SK-N-SH treated with all-trans-retinoic acid at 6 μM for 48 hours (cell line): ENCODE data around the gene UBL3.

ENCODE experiments used
- ATAC-seq: fragments of 200-7000 bp; cut with Tn5 transposase; 3 replicates; pipeline ENCODE4 v1.9.1; 2020; ENCODE audit warnings: mild to moderate bottlenecking, moderate library complexity
- ARNTL ChIP-seq: fragments of 450-650 bp; formaldehyde crosslinking; IDR thresholded peaks from 2 replicates; pipeline ENCODE4 v1.5.0; 2020; ENCODE audit warnings: low read depth, mild to moderate bottlenecking, moderate library complexity, borderline replicate concordance
- CSDC2 ChIP-seq: fragments of 250-450 bp; sonication (Bioruptor Pico); IDR thresholded peaks from 2 replicates; pipeline ENCODE4 v1.5.0; 2020; ENCODE audit warnings: mild to moderate bottlenecking, moderate library complexity
- ESRRG ChIP-seq: fragments of 250-450 bp; sonication (Bioruptor Pico); IDR thresholded peaks from 2 replicates; pipeline ENCODE4 v1.6.1; 2021; ENCODE audit warnings: mild to moderate bottlenecking
- GLIS3 ChIP-seq: fragments of 250-450 bp; sonication (Bioruptor Pico); IDR thresholded peaks from 2 replicates; pipeline ENCODE4 v1.5.0; 2020; ENCODE audit warnings: mild to moderate bottlenecking, moderate library complexity
- ISL1 ChIP-seq: fragments of 250-450 bp; sonication (Bioruptor Pico); IDR thresholded peaks from 2 replicates; pipeline ENCODE4 v2.1.2; 2022; ENCODE audit warnings: mild to moderate bottlenecking, moderate library complexity
- OSR1 ChIP-seq: fragments of 250-450 bp; sonication (Bioruptor Pico); IDR thresholded peaks from 2 replicates; pipeline ENCODE4 v1.8.0; 2022; ENCODE audit warnings: moderate library complexity, mild to moderate bottlenecking, inconsistent platforms
- PATZ1 ChIP-seq: fragments of 250-450 bp; sonication (Bioruptor Pico); IDR thresholded peaks from 2 replicates; pipeline ENCODE4 v1.8.0; 2020; ENCODE audit warnings: mild to moderate bottlenecking, moderate library complexity, borderline replicate concordance
- POU6F1 ChIP-seq: fragments of 250-450 bp; sonication (Bioruptor Pico); IDR thresholded peaks from 2 replicates; pipeline ENCODE4 v1.8.0; 2021; ENCODE audit warnings: low read depth, mild to moderate bottlenecking, moderate library complexity, borderline replicate concordance
- PPARA ChIP-seq: fragments of 250-450 bp; sonication (Bioruptor Pico); IDR thresholded peaks from 2 replicates; pipeline ENCODE4 v1.5.0; 2020; ENCODE audit warnings: mild to moderate bottlenecking, borderline replicate concordance
- RARB ChIP-seq: fragments of 250-450 bp; sonication (Bioruptor Pico); IDR thresholded peaks from 2 replicates; pipeline ENCODE4 v1.8.0; 2021; ENCODE audit warnings: mild to moderate bottlenecking, moderate library complexity
- SNAI2 ChIP-seq: fragments of 250-450 bp; sonication (Bioruptor Pico); IDR thresholded peaks from 2 replicates; pipeline ENCODE4 v1.5.0; 2020; ENCODE audit warnings: mild to moderate bottlenecking, moderate library complexity
- TCF4 ChIP-seq: fragments of 250-450 bp; sonication (Bioruptor Pico); IDR thresholded peaks from 2 replicates; pipeline ENCODE4 v1.8.0; 2021; ENCODE audit warnings: mild to moderate bottlenecking, moderate library complexity, borderline replicate concordance
- TOX ChIP-seq: fragments of 250-450 bp; sonication (Bioruptor Pico); IDR thresholded peaks from 2 replicates; pipeline ENCODE4 v1.8.0; 2021; ENCODE audit warnings: mild to moderate bottlenecking, moderate library complexity, borderline replicate concordance
- ZC3H10 ChIP-seq: fragments of 250-450 bp; sonication (Bioruptor Pico); IDR thresholded peaks from 2 replicates; pipeline ENCODE4 v1.5.1; 2021; ENCODE audit warnings: mild to moderate bottlenecking, moderate library complexity
- ZFP3 ChIP-seq: fragments of 250-450 bp; sonication (Bioruptor Pico); IDR thresholded peaks from 2 replicates; pipeline ENCODE4 v1.5.0; 2020; ENCODE audit warnings: mild to moderate bottlenecking, moderate library complexity
- ZFP30 ChIP-seq: fragments of 450-650 bp; formaldehyde crosslinking; IDR thresholded peaks from 2 replicates; pipeline ENCODE4 v1.5.0; 2022; ENCODE audit warnings: mild to moderate bottlenecking, moderate library complexity
- ZNF565 ChIP-seq: fragments of 450-650 bp; formaldehyde crosslinking; conservative IDR thresholded peaks from 2 replicates; pipeline ENCODE4 v1.5.0; 2020; ENCODE audit warnings: low read depth, mild to moderate bottlenecking, moderate library complexity
- ZNF70 ChIP-seq: fragments of 450-650 bp; formaldehyde crosslinking; IDR thresholded peaks from 2 replicates; pipeline ENCODE4 v1.5.0; 2020; ENCODE audit warnings: mild to moderate bottlenecking, moderate library complexity
- ZNF8 ChIP-seq: fragments of 450-650 bp; formaldehyde crosslinking; IDR thresholded peaks from 2 replicates; pipeline ENCODE4 v1.5.0; 2020; ENCODE audit warnings: mild to moderate bottlenecking, moderate library complexity
- TF ChIP-seq, protein P1 (sequence below): fragments of 250-450 bp; sonication (Bioruptor Pico); IDR thresholded peaks from 2 replicates; pipeline ENCODE4 v1.5.1; 2020; ENCODE audit warnings: low read depth, mild to moderate bottlenecking, moderate library complexity
- TF ChIP-seq, protein P2 (sequence below): fragments of 250-450 bp; sonication (Bioruptor Pico); IDR thresholded peaks from 2 replicates; pipeline ENCODE4 v1.5.1; 2021; ENCODE audit warnings: mild to moderate bottlenecking, moderate library complexity

UBL3 gene

GRCh38 chr13:29849071-29849631 is 1.3 kb downstream of the UBL3 start:
- TF ChIP-seq TCF4 (CRISPR knock-in tag) = no peak
- no peak for TF ChIP-seq PATZ1 (CRISPR knock-in tag)
- no peak for TF ChIP-seq TOX (CRISPR knock-in tag)
- no peak for TF ChIP-seq ARNTL (CRISPR knock-in tag)
- no peak for TF ChIP-seq SNAI2 (CRISPR knock-in tag)
- no peak for TF ChIP-seq ZNF8 (CRISPR knock-in tag)
- peak; percentile 5 for ATAC-seq

- TF ChIP-seq ZFP3 (CRISPR knock-in tag) = no peak
- TF ChIP-seq PATZ1 (CRISPR knock-in tag) = no peak
- no peak for TF ChIP-seq ISL1 (CRISPR knock-in tag)
- TF ChIP-seq ZC3H10 (CRISPR knock-in tag) = no peak
- no peak for TF ChIP-seq ZNF8 (CRISPR knock-in tag)
- 0 out of 2 replicates have a peak, but pooled peaks have one; percentile 46 for TF ChIP-seq SNAI2 (CRISPR knock-in tag)
- TF ChIP-seq, all 23 proteins: peak for 1
- ATAC-seq = peak; percentile 11
These were observed 2.9 kb downstream of the UBL3 start for GRCh38 chr13:29847501-29847983.

DNA sequence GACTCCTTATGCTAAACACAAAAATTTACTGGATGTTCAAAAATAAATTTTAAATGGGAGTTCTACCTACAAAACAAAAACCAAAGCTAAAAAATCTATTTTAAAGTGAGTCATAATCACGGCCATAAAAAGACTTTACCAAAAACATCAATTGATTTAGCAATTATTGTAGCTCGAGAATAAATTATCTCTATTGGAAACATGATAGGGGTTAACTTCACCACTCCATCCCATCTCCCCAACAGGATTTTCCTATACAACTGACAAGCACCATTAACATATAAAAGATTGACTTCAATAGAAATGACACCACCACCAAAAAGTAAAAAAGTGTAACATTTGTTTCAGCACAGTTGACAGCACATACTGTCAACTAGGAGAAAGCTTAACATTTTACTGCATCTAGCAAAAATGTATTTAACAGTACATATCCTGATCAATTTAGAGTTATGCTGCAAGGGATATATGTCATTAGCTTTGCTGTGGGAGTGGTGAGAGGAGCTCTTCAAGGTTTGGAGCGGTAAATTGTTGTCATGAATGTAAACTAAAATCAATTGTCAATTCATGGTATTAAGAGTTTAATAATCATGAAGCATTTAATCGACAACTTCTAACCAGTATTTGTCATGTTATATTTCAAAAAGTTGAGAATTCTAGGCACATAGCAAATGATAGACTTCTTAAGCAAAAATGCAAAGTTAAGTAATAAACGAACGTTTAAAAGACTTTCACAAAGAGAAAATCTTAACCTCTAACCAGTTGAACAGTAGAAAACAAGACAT is 3.8 kb downstream of the UBL3 start:
- TF ChIP-seq, protein P1, sequence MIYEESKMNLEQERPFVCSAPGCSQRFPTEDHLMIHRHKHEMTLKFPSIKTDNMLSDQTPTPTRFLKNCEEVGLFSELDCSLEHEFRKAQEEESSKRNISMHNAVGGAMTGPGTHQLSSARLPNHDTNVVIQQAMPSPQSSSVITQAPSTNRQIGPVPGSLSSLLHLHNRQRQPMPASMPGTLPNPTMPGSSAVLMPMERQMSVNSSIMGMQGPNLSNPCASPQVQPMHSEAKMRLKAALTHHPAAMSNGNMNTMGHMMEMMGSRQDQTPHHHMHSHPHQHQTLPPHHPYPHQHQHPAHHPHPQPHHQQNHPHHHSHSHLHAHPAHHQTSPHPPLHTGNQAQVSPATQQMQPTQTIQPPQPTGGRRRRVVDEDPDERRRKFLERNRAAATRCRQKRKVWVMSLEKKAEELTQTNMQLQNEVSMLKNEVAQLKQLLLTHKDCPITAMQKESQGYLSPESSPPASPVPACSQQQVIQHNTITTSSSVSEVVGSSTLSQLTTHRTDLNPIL (CRISPR knock-in tag) = no peak
- ATAC-seq = no peak

- ATAC-seq = no peak
- TF ChIP-seq ZC3H10 (CRISPR knock-in tag) = no peak
- TF ChIP-seq RARB (CRISPR knock-in tag) = no peak
- no peak for TF ChIP-seq TCF4 (CRISPR knock-in tag)
- no peak for TF ChIP-seq ARNTL (CRISPR knock-in tag)
- TF ChIP-seq GLIS3 (CRISPR knock-in tag) = no peak
- TF ChIP-seq ZFP30 (CRISPR knock-in tag) = no peak
- TF ChIP-seq PATZ1 (CRISPR knock-in tag) = no peak
- TF ChIP-seq, protein P1 (CRISPR knock-in tag) = no peak
- no peak for TF ChIP-seq SNAI2 (CRISPR knock-in tag)
- TF ChIP-seq TOX (CRISPR knock-in tag) = no peak
- TF ChIP-seq CSDC2 (CRISPR knock-in tag) = no peak
- TF ChIP-seq, protein P2, sequence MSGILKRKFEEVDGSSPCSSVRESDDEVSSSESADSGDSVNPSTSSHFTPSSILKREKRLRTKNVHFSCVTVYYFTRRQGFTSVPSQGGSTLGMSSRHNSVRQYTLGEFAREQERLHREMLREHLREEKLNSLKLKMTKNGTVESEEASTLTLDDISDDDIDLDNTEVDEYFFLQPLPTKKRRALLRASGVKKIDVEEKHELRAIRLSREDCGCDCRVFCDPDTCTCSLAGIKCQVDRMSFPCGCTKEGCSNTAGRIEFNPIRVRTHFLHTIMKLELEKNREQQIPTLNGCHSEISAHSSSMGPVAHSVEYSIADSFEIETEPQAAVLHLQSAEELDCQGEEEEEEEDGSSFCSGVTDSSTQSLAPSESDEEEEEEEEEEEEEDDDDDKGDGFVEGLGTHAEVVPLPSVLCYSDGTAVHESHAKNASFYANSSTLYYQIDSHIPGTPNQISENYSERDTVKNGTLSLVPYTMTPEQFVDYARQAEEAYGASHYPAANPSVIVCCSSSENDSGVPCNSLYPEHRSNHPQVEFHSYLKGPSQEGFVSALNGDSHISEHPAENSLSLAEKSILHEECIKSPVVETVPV (CRISPR knock-in tag) = no peak
- no peak for TF ChIP-seq ZNF8 (CRISPR knock-in tag)
- no peak for TF ChIP-seq ESRRG (CRISPR knock-in tag)
- no peak for TF ChIP-seq ZNF565 (CRISPR knock-in tag)
- no peak for TF ChIP-seq POU6F1 (CRISPR knock-in tag)
- no peak for TF ChIP-seq ZNF70
- TF ChIP-seq ZFP3 (CRISPR knock-in tag) = no peak
- TF ChIP-seq PPARA (CRISPR knock-in tag) = no peak
- no peak for TF ChIP-seq OSR1
These were observed 4.9 kb downstream of the UBL3 start for GRCh38 chr13:29845440-29846056.
